NB4 (cell line): ENCODE data around the gene ZIC4.

ENCODE experiments used
- DNase-seq: peaks from one replicate; pipeline ENCODE4 v3.0.0; 2010; ENCODE audit warnings: low read depth
- H3K4me3 ChIP-seq: one replicate; pipeline ENCODE4 v1.5.1; 2011; ENCODE audit warnings: mild to moderate bottlenecking, low read depth, low read length, moderate library complexity
- CTCF ChIP-seq: IDR thresholded peaks from one replicate; pipeline ENCODE4 v1.5.1; 2012; ENCODE audit warnings: low read depth, low read length
- MYC ChIP-seq: IDR thresholded peaks from 2 replicates; pipeline ENCODE4 v1.6.1; 2011; ENCODE audit warnings: low read depth, low read length
- POLR2A ChIP-seq: IDR thresholded peaks from 2 replicates; pipeline ENCODE4 v1.6.1; 2011; ENCODE audit warnings: mild to moderate bottlenecking; ENCODE audit not compliant: insufficient read length; ENCODE audit errors: extremely low read depth
- TF ChIP-seq, protein P1 (sequence below): IDR thresholded peaks from 2 replicates; pipeline ENCODE4 v1.6.1; 2011; ENCODE audit warnings: low read depth, low read length

The ZIC4 gene

GRCh38 chr3:147423798-147424580, 17.6 kb upstream of the ZIC4 start:
- H3K4me3 ChIP-seq, result no peak overlapping the region
- DNase-seq, result no peak
- TF ChIP-seq CTCF (no peak), POLR2A (no peak), MYC (no peak)
- TF ChIP-seq, protein P1, sequence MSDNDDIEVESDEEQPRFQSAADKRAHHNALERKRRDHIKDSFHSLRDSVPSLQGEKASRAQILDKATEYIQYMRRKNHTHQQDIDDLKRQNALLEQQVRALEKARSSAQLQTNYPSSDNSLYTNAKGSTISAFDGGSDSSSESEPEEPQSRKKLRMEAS, result no peak

- no peak overlapping the region for H3K4me3 ChIP-seq
Observed at GRCh38 chr3:147423537-147423797, 17.1 kb upstream of the ZIC4 start.

DNA sequence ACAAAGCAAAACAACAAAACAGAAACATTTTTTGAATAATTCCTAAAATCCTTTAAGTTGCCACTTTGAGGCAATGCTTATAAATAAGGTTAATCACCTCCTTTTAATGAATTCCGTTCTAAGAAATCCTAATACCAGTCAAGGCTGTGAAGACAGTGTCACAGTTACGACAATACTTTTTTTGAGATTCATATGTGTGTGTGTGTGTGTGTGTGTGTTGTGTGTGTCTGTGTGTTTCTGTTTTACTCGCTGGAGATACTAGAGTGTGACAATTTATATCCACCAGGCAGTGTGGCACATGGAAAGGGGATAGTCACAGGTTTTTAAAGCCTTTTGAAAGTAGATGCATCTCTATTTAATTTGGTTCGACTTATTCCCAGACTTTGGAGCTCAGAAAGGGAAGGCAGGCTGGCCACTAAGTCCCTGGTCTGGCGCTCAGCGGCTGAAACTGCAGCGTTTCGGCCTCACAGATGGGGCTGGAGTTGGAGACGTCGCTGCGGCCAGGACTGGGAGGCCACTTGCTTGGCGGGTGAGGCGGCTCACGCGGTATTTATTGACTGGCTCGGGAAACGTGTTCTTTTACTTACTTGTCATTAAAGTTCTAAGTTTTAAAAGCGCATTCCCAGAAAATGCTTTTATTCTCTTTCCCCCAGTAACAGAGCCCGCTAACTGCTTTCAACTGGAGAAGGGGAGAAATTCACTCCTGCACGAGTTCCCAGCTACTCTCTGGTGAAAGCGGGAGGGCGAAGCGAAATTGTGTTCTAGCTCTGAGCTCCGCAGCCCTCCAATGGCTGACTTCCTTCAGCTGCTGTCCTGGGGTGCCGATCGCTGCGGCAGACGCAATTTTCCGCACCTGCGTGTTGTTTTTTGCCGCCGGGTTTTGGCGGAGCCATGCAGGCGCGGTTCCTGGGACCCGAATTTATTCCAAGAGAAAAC, 16.5 kb upstream of the ZIC4 start:
- DNase-seq, result no peak
- no peak overlapping the region for H3K4me3 ChIP-seq
- TF ChIP-seq POLR2A (no peak), CTCF (no peak), MYC (no peak)
- TF ChIP-seq, protein P1, result no peak

More at GRCh38 chr3:147423537-147423797, 17.1 kb upstream of the ZIC4 start:
- TF ChIP-seq, protein P1, result no peak
- TF ChIP-seq POLR2A, result no peak
- TF ChIP-seq MYC, result no peak
- no peak for TF ChIP-seq CTCF
- no peak for DNase-seq

DNA sequence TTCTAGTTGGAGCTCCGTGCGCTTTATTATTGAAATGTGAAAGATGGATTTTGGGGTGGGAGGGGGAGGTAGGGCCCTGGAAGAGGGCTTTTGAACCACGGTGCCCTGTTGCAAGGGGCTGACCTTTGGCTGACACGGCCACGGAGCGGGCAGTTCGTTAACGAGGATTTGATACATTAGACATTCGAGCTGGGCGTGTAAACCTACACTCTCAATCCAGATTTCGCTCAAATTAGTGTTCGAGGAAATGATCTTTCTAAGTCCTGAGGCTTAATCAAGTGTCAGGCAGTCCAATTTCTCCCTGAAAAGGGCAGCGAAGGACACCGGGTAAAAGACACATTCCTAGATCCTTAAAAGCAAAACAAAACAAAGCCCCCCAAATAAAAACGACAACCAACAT, 15.9 kb upstream of the ZIC4 start:
- no peak for TF ChIP-seq MYC
- TF ChIP-seq, protein P1, result no peak
- TF ChIP-seq CTCF, result no peak
- TF ChIP-seq POLR2A, result no peak
- DNase-seq, result no peak
- H3K4me3 ChIP-seq, result no peak overlapping the region

DNA sequence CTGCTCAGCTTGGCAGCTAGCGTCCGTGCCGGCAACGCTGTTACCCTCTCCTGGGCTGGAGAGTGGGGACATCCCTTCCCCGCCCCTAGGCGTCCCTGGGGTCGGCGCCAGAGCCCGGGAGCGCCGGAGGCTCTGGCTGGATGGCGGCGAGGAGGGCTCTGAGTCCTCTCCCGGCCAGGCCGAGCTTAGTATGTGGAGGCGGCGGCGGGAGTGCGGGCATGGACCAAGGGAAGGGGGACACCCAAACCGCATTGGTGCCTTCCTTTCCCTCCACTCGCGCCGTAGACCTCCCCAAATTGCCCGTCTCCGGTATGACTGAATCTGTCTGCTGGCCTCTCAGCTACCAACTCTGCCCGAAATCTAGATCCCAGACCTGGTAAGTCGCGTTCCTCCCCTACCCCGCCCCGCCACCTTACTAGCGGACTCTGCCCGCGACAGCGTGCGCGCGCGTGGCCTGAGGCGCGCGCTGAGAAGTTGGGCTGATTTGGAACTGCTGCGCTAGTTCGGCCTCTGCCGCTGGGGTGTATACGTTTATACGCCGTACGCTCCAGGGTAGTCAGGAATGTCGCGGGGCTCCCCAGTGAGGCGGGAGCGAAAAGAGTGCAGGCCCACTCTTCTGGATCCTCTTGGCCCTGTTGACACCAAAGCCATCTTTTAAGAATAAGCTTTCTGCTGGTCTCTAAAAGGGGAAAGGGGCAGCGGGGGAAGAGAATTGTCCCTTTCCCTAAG, 15.0 kb upstream of the ZIC4 start:
- no peak overlapping the region for H3K4me3 ChIP-seq
- DNase-seq, result no peak
- no peak for TF ChIP-seq POLR2A
